CD14-positive monocyte (primary cell): ENCODE measurements around the gene TGFBR3. TPM values are rescaled to one million over a fixed set of nuclear protein-coding genes. Genes with fewer than 3 reads are reported as not detected.
A peak's percentile ranks its signal among the peaks of the same experiment; 100 is the strongest.

Source experiments
- DNase-seq, 3 donors: peaks; one replicate each; pipeline ENCODE4 v3.0.0-alpha.2; 2011 to 2022
- H2AFZ ChIP-seq: 2 replicates; pipeline ENCODE4 v1.6.0; 2012; ENCODE audit warnings: mild to moderate bottlenecking, low read depth, low read length, inconsistent platforms; ENCODE audit not compliant: insufficient read depth, poor library complexity, severe bottlenecking
- H3K27ac ChIP-seq, 2 donors: 1 replicate in 1 of 2; 2 replicates in 1 of 2; pipeline ENCODE4 v1.5.1; 2012 to 2013; ENCODE audit warnings: low read length in 2 of 2, control low read depth in 1 of 2, inconsistent platforms in 1 of 2, low read depth in 1 of 2, mild to moderate bottlenecking in 1 of 2
- H3K27me3 ChIP-seq, 2 donors: one replicate each; pipeline versions ENCODE4 v1.6.0 to v1.6.1; 2011 to 2013; ENCODE audit warnings: low read length in 2 of 2; ENCODE audit not compliant: control insufficient read depth in 2 of 2, insufficient read depth in 2 of 2
- H3K36me3 ChIP-seq, 2 donors: replicated peaks in 1 of 2; 1 replicate in 1 of 2; 2 replicates in 1 of 2; pipeline versions ENCODE4 v1.5.1 to v1.6.1; 2012 to 2013; ENCODE audit warnings: low read length in 2 of 2, control low read depth in 1 of 2, inconsistent platforms in 1 of 2, mild to moderate bottlenecking in 1 of 2; ENCODE audit not compliant: insufficient read depth in 2 of 2, control insufficient read depth in 1 of 2
- H3K4me1 ChIP-seq, 2 donors: 1 replicate in 1 of 2; 2 replicates in 1 of 2; pipeline versions ENCODE4 v1.5.1 to v1.6.1; 2012 to 2013; ENCODE audit warnings: low read length in 2 of 2, control low read depth in 1 of 2, inconsistent platforms in 1 of 2, mild to moderate bottlenecking in 1 of 2, moderate library complexity in 1 of 2; ENCODE audit not compliant: insufficient read depth in 2 of 2, control insufficient read depth in 1 of 2
- H3K4me2 ChIP-seq: replicated peaks from 2 replicates; pipeline ENCODE3; 2012; ENCODE audit warnings: low read length, moderate library complexity, mild to moderate bottlenecking; ENCODE audit not compliant: poor library complexity, severe bottlenecking; ENCODE audit errors: extremely low read depth
- H3K4me3 ChIP-seq, 3 experiments: fragments of 200-600 bp in 1 of 3; sonication (generic) in 1 of 3; replicated peaks in 1 of 3; 1 replicate in 2 of 3; 2 replicates in 1 of 3; pipeline ENCODE4 v1.5.1; 2011 to 2013; ENCODE audit warnings: low read length in 3 of 3, mild to moderate bottlenecking in 3 of 3, control low read depth in 2 of 3, low read depth in 2 of 3, inconsistent platforms in 1 of 3, moderate library complexity in 1 of 3
- H3K79me2 ChIP-seq: 2 replicates; pipeline ENCODE4 v1.6.0; 2012; ENCODE audit warnings: mild to moderate bottlenecking, control low read depth, inconsistent platforms, low read length, moderate library complexity; ENCODE audit not compliant: insufficient read depth
- H3K9ac ChIP-seq: 2 replicates; pipeline ENCODE4 v1.6.0; 2017; ENCODE audit warnings: low read length, mild to moderate bottlenecking; ENCODE audit not compliant: insufficient read depth, poor library complexity, severe bottlenecking
- H3K9me3 ChIP-seq, 2 donors: replicated peaks in 1 of 2; 1 replicate in 1 of 2; 2 replicates in 1 of 2; pipeline versions ENCODE4 v1.5.1 to v1.6.1; 2012 to 2013; ENCODE audit warnings: low read length in 2 of 2, control low read depth in 1 of 2; ENCODE audit not compliant: control insufficient read depth in 1 of 2, insufficient read depth in 1 of 2
- H4K20me1 ChIP-seq: 2 replicates; pipeline ENCODE4 v1.6.0; 2012; ENCODE audit warnings: mild to moderate bottlenecking, low read length, control low read depth, moderate library complexity; ENCODE audit not compliant: insufficient read depth
- H3K27ac Mint-ChIP-seq, 7 donors: one replicate each; pipeline ENCODE4 v1.8.0; 2020; ENCODE audit warnings: mild to moderate bottlenecking in 7 of 7, mixed read lengths in 7 of 7, moderate library complexity in 6 of 7, inconsistent platforms in 2 of 7
- H3K27me3 Mint-ChIP-seq, 3 donors: one replicate each; pipeline ENCODE4 v1.8.0; 2021 to 2022; ENCODE audit warnings: low read depth in 3 of 3, mild to moderate bottlenecking in 3 of 3, mixed read lengths in 3 of 3, moderate library complexity in 3 of 3, inconsistent platforms in 1 of 3
- H3K36me3 Mint-ChIP-seq, 2 donors: one replicate each; pipeline ENCODE4 v1.8.0; 2020; ENCODE audit warnings: mixed read lengths in 2 of 2, inconsistent platforms in 1 of 2, mild to moderate bottlenecking in 1 of 2
- H3K4me1 Mint-ChIP-seq: one replicate; pipeline ENCODE4 v1.8.0; 2020; ENCODE audit warnings: mild to moderate bottlenecking, mixed read lengths
- H3K4me3 Mint-ChIP-seq, 2 donors: one replicate each; pipeline ENCODE4 v1.8.0; 2020; ENCODE audit warnings: mild to moderate bottlenecking in 2 of 2, mixed read lengths in 2 of 2, moderate library complexity in 1 of 2
- H3K9me3 Mint-ChIP-seq, 7 donors: one replicate each; pipeline ENCODE4 v1.8.0; 2020 to 2022; ENCODE audit warnings: mixed read lengths in 7 of 7, mild to moderate bottlenecking in 6 of 7, moderate library complexity in 6 of 7, inconsistent platforms in 2 of 7
- CTCF ChIP-seq: fragments of 200-600 bp; IDR thresholded peaks from one replicate; pipeline ENCODE4 v1.8.0; 2022; ENCODE audit warnings: antibody characterized with exemption, mild to moderate bottlenecking
- WGBS: methylation state at CpG from one replicate; pipeline ENCODE4 v1.1.5; 2013; ENCODE audit warnings: missing lambda C conversion rate; ENCODE audit not compliant: insufficient coverage; 5-methylcytosine and 5-hydroxymethylcytosine counted together
- intact Hi-C, 2 donors: fragments of 100-400 bp; cut with micrococcal nuclease; formaldehyde crosslinking; loops; one replicate each; pipeline versions ENCODE4 v1.15.0 to v1.15.1; 2023
- polyA plus RNA-seq, 3 donors: library from polyadenylated mRNA; depleted of rRNA in 1 of 3; unstranded in 2 of 3; stranded (reverse) in 1 of 3; fragments of 300-500 nt in 2 of 3; fragments of >200 nt in 1 of 3; fragmentation: Illumina TruSeq in 2 of 3; gene quantifications; 1 replicate in 2 of 3; 2 replicates in 1 of 3; pipeline ENCODE4 v1.2.3, GENCODE V29; 2012 to 2021

The TGFBR3 gene
- polyA plus RNA-seq, 3 donors, result 0.09 to 0.28 (median 0.20) TPM

- Mint-ChIP-seq H3K9me3 (no peaks in the 10 kb centered on the region), H3K27ac (peak overlapping the region in 2 of 7 donors; percentile 2 to 30), H3K27me3 (peaks cover 0 to 2% (median 2%) of the 10 kb centered on the region in 3 donors), H3K4me1 (peaks cover 13% of the 10 kb centered on the region), H3K4me3 (no peak overlapping the region), H3K36me3 (no peaks in the 10 kb centered on the region)
- Histone ChIP-seq H3K9ac (no peak overlapping the region), H3K4me3 (no peak overlapping the region), H3K36me3 (no peaks in the 10 kb centered on the region), H3K4me1 (no peaks in the 10 kb centered on the region), H3K27me3 (no peaks in the 10 kb centered on the region), H3K9me3 (no peaks in the 10 kb centered on the region), H3K4me2 (no peak overlapping the region), H2AFZ (no peak overlapping the region), H3K79me2 (no peaks in the 10 kb centered on the region), H4K20me1 (no peaks in the 10 kb centered on the region), H3K27ac (no peak overlapping the region)
- TF ChIP-seq CTCF, result no peak
- WGBS, result 4% methylated on average over 4 of the region's 7 CpGs
- DNase-seq, result no peak
- intact Hi-C loops, result no loop called here
Observed at GRCh38 chr1:91684481-91685196, 201.3 kb downstream of the TGFBR3 start.

GRCh38 chr1:91683598-91683951 lies 202.4 kb downstream of the TGFBR3 start:
- no peaks in the 10 kb centered on the region for H3K4me1 ChIP-seq
- H3K27ac ChIP-seq, result no peak overlapping the region
- H3K27me3 ChIP-seq, result no peaks in the 10 kb centered on the region
- peak overlapping the region in 1 of 7 donors; percentile 32 for H3K27ac Mint-ChIP-seq
- no peaks in the 10 kb centered on the region for H3K36me3 Mint-ChIP-seq
- WGBS, result 92% methylated on average over 7 of the region's 10 CpGs
- no peaks in the 10 kb centered on the region for H3K36me3 ChIP-seq
- no peak overlapping the region for H3K9ac ChIP-seq
- no peaks in the 10 kb centered on the region for H3K9me3 ChIP-seq
- no peak for DNase-seq
- no peaks in the 10 kb centered on the region for H3K79me2 ChIP-seq
- no peaks in the 10 kb centered on the region for H4K20me1 ChIP-seq
- no peak overlapping the region for H3K4me3 Mint-ChIP-seq
- H3K4me1 Mint-ChIP-seq, result peaks cover 10% of the 10 kb centered on the region
- peaks cover 0 to 1% (median 0%) of the 10 kb centered on the region in 3 donors for H3K27me3 Mint-ChIP-seq
- TF ChIP-seq CTCF, result no peak
- H3K4me2 ChIP-seq, result no peak overlapping the region
- intact Hi-C loops, result no loop called here
- H2AFZ ChIP-seq, result no peak overlapping the region
- H3K4me3 ChIP-seq, result no peak overlapping the region
- no peaks in the 10 kb centered on the region for H3K9me3 Mint-ChIP-seq
